Measurements from ENCODE around the gene TMEM235. TPM values are rescaled to one million over a fixed set of nuclear protein-coding genes. Genes with fewer than 3 reads are reported as not detected.
A peak's percentile ranks its signal among the peaks of the same experiment; 100 is the strongest.

The TMEM235 gene
- total and polyA plus RNA-seq, 2 donors (not counting 3 experiments of a cell fraction or from before 2014, with no cell fraction given), result 0.04 to 0.38 TPM

DNA sequence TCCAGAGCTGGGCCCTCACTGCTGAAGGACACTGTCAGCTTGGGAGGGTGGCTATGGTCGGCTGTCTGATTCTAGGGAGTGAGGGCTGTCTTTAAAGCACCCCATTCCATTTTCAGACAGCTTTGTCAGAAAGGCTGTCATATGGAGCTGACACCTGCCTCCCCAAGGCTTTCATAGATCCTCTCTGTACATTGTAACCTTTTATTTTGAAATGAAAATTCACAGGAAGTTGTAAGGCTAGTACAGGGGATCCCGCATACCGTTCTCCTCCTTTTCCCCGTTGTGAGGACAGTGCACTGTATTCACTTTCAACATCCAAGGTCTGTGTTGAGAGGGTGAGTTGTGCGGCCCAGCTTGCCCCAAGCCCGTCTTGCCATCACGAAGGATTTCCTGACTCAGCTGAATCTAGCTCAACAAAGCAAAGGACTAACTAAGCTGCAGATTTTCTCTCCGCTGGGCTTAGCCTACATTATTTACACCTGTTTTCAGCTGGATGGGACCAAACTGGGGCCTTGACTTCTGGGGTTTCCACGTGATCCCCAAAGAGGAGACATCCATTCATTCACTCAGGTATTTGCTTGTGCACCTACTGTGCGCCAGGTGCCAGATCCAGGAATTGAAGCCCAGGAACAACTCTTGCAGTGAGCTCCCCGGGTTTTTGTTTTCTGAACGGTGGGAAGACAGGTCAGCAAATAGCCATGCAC, 5.2 kb upstream of the TMEM235 start:
- H3K4me1 ChIP-seq (ENCODE audit: control insufficient read depth, extremely low read depth, insufficient read depth, low read length), result peaks cover 31% of the 10 kb centered on the region
- POLR2A ChIA-PET, result no interaction called here

More for the DNA sequence above, 5.2 kb upstream of the TMEM235 start:
- CTCF ChIA-PET, result interaction anchor here (0.9 to 5.6 kb wide), 3 partner anchors 24 to 196 kb away, joined by 3 to 39 read pairs (median 3); no protein-coding TSS in a partner anchor
- no peaks in the 10 kb centered on the region for H3K36me3 ChIP-seq (ENCODE audit: control insufficient read depth in 2 of 2, extremely low read depth in 1 of 2, insufficient read depth in 2 of 2, low read length in 2 of 2)
- dilution Hi-C loops (cut with MboI; ENCODE audit: extremely low pct_ligation_motif_present, low sequenced_read_pairs) (no loop called here), intact Hi-C loops (cut with micrococcal nuclease) (no loop called here)
- no peaks in the 10 kb centered on the region for H3K9me3 ChIP-seq (replicated peaks; ENCODE audit: control insufficient read depth, insufficient read depth, low read length)
- no peak overlapping the region for H3K27ac ChIP-seq (ENCODE audit: insufficient read depth, low read depth, low read length)
- no TSS peak for BruUV-seq (replicated peaks)
- FAIRE-seq (peak; percentile 12), DNase-seq (ENCODE audit: low read depth, low spot score) (no peak)
- H3K27me3 ChIP-seq (ENCODE audit: control insufficient read depth in 2 of 2, insufficient read depth in 2 of 2, low read length in 2 of 2), result peaks cover 10 to 14% of the 10 kb centered on the region in 2 experiments
- H3K4me3 ChIP-seq (replicated peaks in 1 of 3; ENCODE audit: insufficient read depth in 1 of 3, low read depth in 1 of 3, low read length in 3 of 3), result no peak overlapping the region
- TF ChIP-seq, protein P1, sequence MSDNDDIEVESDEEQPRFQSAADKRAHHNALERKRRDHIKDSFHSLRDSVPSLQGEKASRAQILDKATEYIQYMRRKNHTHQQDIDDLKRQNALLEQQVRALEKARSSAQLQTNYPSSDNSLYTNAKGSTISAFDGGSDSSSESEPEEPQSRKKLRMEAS (IDR thresholded peaks at IDR 0.05; ENCODE audit: insufficient read depth, insufficient read length), result no peak
- TF ChIP-seq MYC (IDR thresholded peaks at IDR 0.05; ENCODE audit: low read depth, low read length) (no peak), EZH2 (IDR thresholded peaks at IDR 0.05; ENCODE audit: borderline replicate concordance, low read depth, low read length, severe bottlenecking) (no peak), POLR2A (IDR thresholded peaks at IDR 0.05; ENCODE audit: low read depth, low read length) (no peak), GATA2 (IDR thresholded peaks at IDR 0.05; ENCODE audit: insufficient read depth, insufficient read length, low read depth, low read length) (no peak), POLR2AphosphoS5 (IDR thresholded peaks at IDR 0.05; ENCODE audit: insufficient read depth, low read depth, low read length) (no peak), JUN (IDR thresholded peaks at IDR 0.05; ENCODE audit: borderline replicate concordance, insufficient read depth, insufficient read length, low read depth) (no peak), FOS (IDR thresholded peaks at IDR 0.05; ENCODE audit: borderline replicate concordance, insufficient read depth, low read length) (no peak)
- TF ChIP-seq, protein P2, sequence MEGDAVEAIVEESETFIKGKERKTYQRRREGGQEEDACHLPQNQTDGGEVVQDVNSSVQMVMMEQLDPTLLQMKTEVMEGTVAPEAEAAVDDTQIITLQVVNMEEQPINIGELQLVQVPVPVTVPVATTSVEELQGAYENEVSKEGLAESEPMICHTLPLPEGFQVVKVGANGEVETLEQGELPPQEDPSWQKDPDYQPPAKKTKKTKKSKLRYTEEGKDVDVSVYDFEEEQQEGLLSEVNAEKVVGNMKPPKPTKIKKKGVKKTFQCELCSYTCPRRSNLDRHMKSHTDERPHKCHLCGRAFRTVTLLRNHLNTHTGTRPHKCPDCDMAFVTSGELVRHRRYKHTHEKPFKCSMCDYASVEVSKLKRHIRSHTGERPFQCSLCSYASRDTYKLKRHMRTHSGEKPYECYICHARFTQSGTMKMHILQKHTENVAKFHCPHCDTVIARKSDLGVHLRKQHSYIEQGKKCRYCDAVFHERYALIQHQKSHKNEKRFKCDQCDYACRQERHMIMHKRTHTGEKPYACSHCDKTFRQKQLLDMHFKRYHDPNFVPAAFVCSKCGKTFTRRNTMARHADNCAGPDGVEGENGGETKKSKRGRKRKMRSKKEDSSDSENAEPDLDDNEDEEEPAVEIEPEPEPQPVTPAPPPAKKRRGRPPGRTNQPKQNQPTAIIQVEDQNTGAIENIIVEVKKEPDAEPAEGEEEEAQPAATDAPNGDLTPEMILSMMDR (IDR thresholded peaks at IDR 0.05; ENCODE audit: extremely low read depth in 1 of 2, insufficient read depth in 1 of 2, low read depth in 1 of 2, low read length in 2 of 2), result no peak
- H3K4me2 ChIP-seq (ENCODE audit: insufficient read depth, low read length), result no peak overlapping the region
- no peak overlapping the region for H3K9ac ChIP-seq (replicated peaks; ENCODE audit: extremely low read depth, insufficient read depth, low read length)
- no peaks in the 10 kb centered on the region for H3K9me1 ChIP-seq (replicated peaks; ENCODE audit: control insufficient read depth, extremely low read depth, insufficient read depth, low read length)
- no peaks in the 10 kb centered on the region for H4K20me1 ChIP-seq (replicated peaks; ENCODE audit: control insufficient read depth, extremely low read depth, insufficient read depth, low read length)
- H2AFZ ChIP-seq (ENCODE audit: low read depth, low read length), result no peak overlapping the region
- H3K79me2 ChIP-seq (ENCODE audit: control insufficient read depth, insufficient read depth, low read length), result no peaks in the 10 kb centered on the region
